H9 (cell line): Measurements from ENCODE around the gene LRP2BP. TPM values are rescaled to one million over a fixed set of nuclear protein-coding genes. Genes with fewer than 3 reads are reported as not detected.

Experiments
- DNase-seq: peaks from one replicate; pipeline ENCODE4 v3.0.0-alpha.2; 2017
- H2AFZ ChIP-seq: one replicate; pipeline ENCODE4 v1.6.1; 2013; ENCODE audit warnings: mild to moderate bottlenecking, low read length, control low read depth, moderate library complexity
- H2AK5ac ChIP-seq: 2 replicates; pipeline ENCODE4 v1.6.1; 2013; ENCODE audit warnings: low read length, control low read depth, mixed read lengths; ENCODE audit not compliant: insufficient read length
- H2BK120ac ChIP-seq: one replicate; pipeline ENCODE4 v1.6.1; 2013; ENCODE audit warnings: low read depth, mild to moderate bottlenecking, low read length, control low read depth, inconsistent platforms; ENCODE audit not compliant: poor library complexity, severe bottlenecking
- H2BK12ac ChIP-seq: 2 replicates; pipeline ENCODE4 v1.6.1; 2013; ENCODE audit warnings: low read length, control low read depth, mixed read lengths, low read depth; ENCODE audit not compliant: insufficient read length
- H2BK15ac ChIP-seq: 2 replicates; pipeline ENCODE4 v1.6.1; 2013; ENCODE audit warnings: low read depth, low read length, control low read depth
- H2BK20ac ChIP-seq: one replicate; pipeline ENCODE4 v1.6.1; 2013; ENCODE audit warnings: low read depth, mild to moderate bottlenecking, low read length, control low read depth, inconsistent platforms; ENCODE audit not compliant: poor library complexity, severe bottlenecking
- H2BK5ac ChIP-seq: 2 replicates; pipeline ENCODE4 v1.6.1; 2013; ENCODE audit warnings: low read length, control low read depth, mixed read lengths; ENCODE audit not compliant: insufficient read length
- H3K14ac ChIP-seq: 2 replicates; pipeline ENCODE4 v1.6.1; 2013; ENCODE audit warnings: low read length, control low read depth; ENCODE audit not compliant: insufficient read depth
- H3K18ac ChIP-seq: 2 replicates; pipeline ENCODE4 v1.6.1; 2013; ENCODE audit warnings: low read depth, mild to moderate bottlenecking, mixed read lengths, low read length, control low read depth; ENCODE audit not compliant: insufficient read length
- H3K23ac ChIP-seq: 2 replicates; pipeline ENCODE4 v1.6.1; 2013; ENCODE audit warnings: low read length, control low read depth, mixed read lengths, low read depth; ENCODE audit not compliant: insufficient read length
- H3K23me2 ChIP-seq: 2 replicates; pipeline ENCODE4 v1.6.1; 2013; ENCODE audit warnings: low read depth, mild to moderate bottlenecking, mixed read lengths, low read length, control low read depth; ENCODE audit not compliant: insufficient read length, poor library complexity, severe bottlenecking
- H3K27ac ChIP-seq: 2 replicates; pipeline ENCODE4 v1.5.1; 2013; ENCODE audit warnings: low read length, control low read depth, mixed read lengths, low read depth; ENCODE audit not compliant: insufficient read length
- H3K27me3 ChIP-seq: 2 replicates; pipeline ENCODE4 v1.6.1; 2013; ENCODE audit warnings: low read length, control low read depth, inconsistent platforms; ENCODE audit not compliant: insufficient read depth
- H3K4ac ChIP-seq: 2 replicates; pipeline ENCODE4 v1.6.1; 2013; ENCODE audit warnings: low read depth, mild to moderate bottlenecking, control low read depth, inconsistent platforms, low read length, moderate library complexity
- H3K4me1 ChIP-seq: 2 replicates; pipeline ENCODE4 v1.6.1; 2013; ENCODE audit warnings: low read length, control low read depth, inconsistent platforms; ENCODE audit not compliant: insufficient read depth
- H3K4me2 ChIP-seq: 2 replicates; pipeline ENCODE4 v1.6.1; 2013; ENCODE audit warnings: low read length, control low read depth, mixed read lengths; ENCODE audit not compliant: insufficient read length, insufficient read depth
- H3K56ac ChIP-seq: 2 replicates; pipeline ENCODE4 v1.6.1; 2013; ENCODE audit warnings: low read depth, mild to moderate bottlenecking, mixed read lengths, low read length, control low read depth; ENCODE audit not compliant: insufficient read length
- H3K79me1 ChIP-seq: 2 replicates; pipeline ENCODE4 v1.6.1; 2013; ENCODE audit warnings: low read depth, mild to moderate bottlenecking, moderate library complexity, low read length, control low read depth, inconsistent platforms; ENCODE audit not compliant: insufficient read depth, poor library complexity, severe bottlenecking
- H3K79me2 ChIP-seq: 2 replicates; pipeline ENCODE4 v1.6.1; 2013; ENCODE audit warnings: low read length, control low read depth, inconsistent platforms; ENCODE audit not compliant: insufficient read depth
- H3K9ac ChIP-seq: 2 replicates; pipeline ENCODE4 v1.6.1; 2013; ENCODE audit warnings: low read length, control low read depth, mixed read lengths; ENCODE audit not compliant: insufficient read length; ENCODE audit errors: extremely low read depth
- H3K9me3 ChIP-seq: one replicate; pipeline ENCODE4 v1.6.1; 2013; ENCODE audit warnings: low read depth, low read length, inconsistent platforms; ENCODE audit not compliant: control insufficient read depth
- H3T11ph ChIP-seq: one replicate; pipeline ENCODE4 v1.6.1; 2013; ENCODE audit warnings: mild to moderate bottlenecking, low read length, control low read depth, inconsistent platforms
- H4K20me1 ChIP-seq: one replicate; pipeline ENCODE4 v1.6.1; 2013; ENCODE audit not compliant: control insufficient read depth, insufficient read length, insufficient read depth
- H4K5ac ChIP-seq: 2 replicates; pipeline ENCODE4 v1.6.1; 2013; ENCODE audit warnings: low read depth, mild to moderate bottlenecking, mixed read lengths, low read length, control low read depth; ENCODE audit not compliant: insufficient read length
- H4K8ac ChIP-seq: replicated peaks from 2 replicates; pipeline ENCODE4 v1.6.1; 2013; ENCODE audit warnings: low read length, control low read depth, mixed read lengths, low read depth; ENCODE audit not compliant: insufficient read length
- H4K91ac ChIP-seq: 2 replicates; pipeline ENCODE4 v1.6.1; 2013; ENCODE audit warnings: low read depth, mild to moderate bottlenecking, moderate library complexity, mixed read lengths, low read length, control low read depth; ENCODE audit not compliant: insufficient read length
- H3K27ac Mint-ChIP-seq, 3 experiments: 2 replicates in 2 of 3; 3 replicates in 1 of 3; pipeline ENCODE4 v1.8.0; 2020 to 2021; ENCODE audit warnings: mixed read lengths in 3 of 3, mild to moderate bottlenecking in 1 of 3, moderate library complexity in 1 of 3
- H3K27me3 Mint-ChIP-seq: 2 replicates; pipeline ENCODE4 v1.8.0; 2021; ENCODE audit warnings: low read depth, mild to moderate bottlenecking, moderate library complexity, mixed read lengths
- H3K36me3 Mint-ChIP-seq, 3 experiments: 2 replicates in 2 of 3; 3 replicates in 1 of 3; pipeline ENCODE4 v1.8.0; 2020 to 2021; ENCODE audit warnings: low read depth in 3 of 3, mixed read lengths in 3 of 3; ENCODE audit not compliant: insufficient read depth in 1 of 3
- H3K4me1 Mint-ChIP-seq, 2 experiments: 2 replicates each; pipeline ENCODE4 v1.8.0; 2020; ENCODE audit warnings: mixed read lengths in 2 of 2
- H3K4me3 Mint-ChIP-seq, 2 experiments: 2 replicates in 1 of 2; 3 replicates in 1 of 2; pipeline ENCODE4 v1.8.0; 2020 to 2021; ENCODE audit warnings: mild to moderate bottlenecking in 2 of 2, mixed read lengths in 2 of 2, moderate library complexity in 1 of 2
- H3K9me3 Mint-ChIP-seq, 2 experiments: 2 replicates in 1 of 2; 3 replicates in 1 of 2; pipeline ENCODE4 v1.8.0; 2020; ENCODE audit warnings: mild to moderate bottlenecking in 2 of 2, mixed read lengths in 2 of 2, moderate library complexity in 1 of 2
- WGBS: extraction: QIAGEN DNeasy Blood & Tissue Kit; methylation state at CpG from one replicate; pipeline ENCODE4 v1.1.7; 2013; ENCODE audit warnings: missing lambda C conversion rate, low lambda C conversion rate, mixed read lengths; ENCODE audit not compliant: insufficient read length; ENCODE audit errors: extremely low coverage; 5-methylcytosine and 5-hydroxymethylcytosine counted together
- total RNA-seq: library from RNA; stranded (reverse); gene quantifications from 2 replicates; pipeline ENCODE4 v1.2.1, GENCODE V29; 2021
- TF ChIP-seq, protein P1 (sequence below): fragments of 200-600 bp; sonication (generic); conservative IDR thresholded peaks from 3 replicates; pipeline ENCODE4 v1.8.0; 2021; ENCODE audit warnings: antibody characterized with exemption, mild to moderate bottlenecking

LRP2BP gene
- total RNA-seq, 1 experiment from 2014 or later: 0.46 TPM

DNA sequence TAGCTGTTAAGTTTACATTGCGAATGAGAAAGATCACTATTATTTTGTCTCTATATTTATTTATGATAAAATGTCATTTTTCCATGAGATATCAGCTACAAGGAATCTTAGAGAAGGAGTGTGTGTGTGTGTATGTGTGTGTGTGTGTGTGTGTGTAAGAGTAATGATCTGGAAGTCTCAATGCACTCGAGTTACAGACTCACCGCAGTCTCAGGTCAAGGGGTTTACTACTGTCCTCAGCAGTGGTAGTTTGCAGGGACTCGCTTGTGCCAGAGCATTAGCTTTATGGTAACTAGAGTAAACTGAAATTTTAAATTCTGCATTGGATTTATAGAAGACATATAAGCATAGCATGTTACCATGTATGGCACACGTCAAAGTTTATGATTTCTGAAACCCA is 30.8 kb downstream of the LRP2BP start:
- Histone ChIP-seq H3K27ac (no peak overlapping the region), H4K20me1 (no peaks in the 10 kb centered on the region), H3K23me2 (no peaks in the 10 kb centered on the region), H3K4me1 (no peaks in the 10 kb centered on the region; the same call in 1 of the 2 replicates), H2BK15ac (no peak overlapping the region), H3K18ac (no peak overlapping the region), H4K8ac (no peak overlapping the region), H3T11ph (no peak overlapping the region), H3K79me1 (no peaks in the 10 kb centered on the region), H3K9me3 (no peaks in the 10 kb centered on the region), H3K14ac (no peak overlapping the region), H3K56ac (no peak overlapping the region), H2BK12ac (no peak overlapping the region), H3K79me2 (no peaks in the 10 kb centered on the region), H3K23ac (no peak overlapping the region), H2AFZ (no peak overlapping the region), H2BK120ac (no peak overlapping the region), H2AK5ac (no peak overlapping the region), H2BK20ac (no peak overlapping the region), H3K4ac (no peak overlapping the region), H3K4me2 (no peak overlapping the region), H4K5ac (no peak overlapping the region), H3K9ac (no peak overlapping the region), H3K27me3 (no peaks in the 10 kb centered on the region), H4K91ac (no peak overlapping the region), H2BK5ac (no peak overlapping the region)
- H3K27me3 Mint-ChIP-seq: no peaks in the 10 kb centered on the region
- H3K27ac Mint-ChIP-seq: 0 out of 7 replicates have a peak overlapping the region, but pooled peaks of 1 of the 3 experiments have one; percentile 24
- no peak for DNase-seq
- H3K36me3 Mint-ChIP-seq: peaks cover 1 to 28% (median 11%) of the 10 kb centered on the region in 3 experiments; a peak in 4 of 7 replicates
- TF ChIP-seq, protein P1, sequence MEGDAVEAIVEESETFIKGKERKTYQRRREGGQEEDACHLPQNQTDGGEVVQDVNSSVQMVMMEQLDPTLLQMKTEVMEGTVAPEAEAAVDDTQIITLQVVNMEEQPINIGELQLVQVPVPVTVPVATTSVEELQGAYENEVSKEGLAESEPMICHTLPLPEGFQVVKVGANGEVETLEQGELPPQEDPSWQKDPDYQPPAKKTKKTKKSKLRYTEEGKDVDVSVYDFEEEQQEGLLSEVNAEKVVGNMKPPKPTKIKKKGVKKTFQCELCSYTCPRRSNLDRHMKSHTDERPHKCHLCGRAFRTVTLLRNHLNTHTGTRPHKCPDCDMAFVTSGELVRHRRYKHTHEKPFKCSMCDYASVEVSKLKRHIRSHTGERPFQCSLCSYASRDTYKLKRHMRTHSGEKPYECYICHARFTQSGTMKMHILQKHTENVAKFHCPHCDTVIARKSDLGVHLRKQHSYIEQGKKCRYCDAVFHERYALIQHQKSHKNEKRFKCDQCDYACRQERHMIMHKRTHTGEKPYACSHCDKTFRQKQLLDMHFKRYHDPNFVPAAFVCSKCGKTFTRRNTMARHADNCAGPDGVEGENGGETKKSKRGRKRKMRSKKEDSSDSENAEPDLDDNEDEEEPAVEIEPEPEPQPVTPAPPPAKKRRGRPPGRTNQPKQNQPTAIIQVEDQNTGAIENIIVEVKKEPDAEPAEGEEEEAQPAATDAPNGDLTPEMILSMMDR: no peak
- H3K4me3 Mint-ChIP-seq: no peak overlapping the region
- no CpG with 5 or more reads among the region's 5 CpGs for WGBS
- H3K4me1 Mint-ChIP-seq: peaks cover 7 to 10% of the 10 kb centered on the region in 2 experiments; a peak in 3 of 4 replicates
- H3K9me3 Mint-ChIP-seq: no peaks in the 10 kb centered on the region
